Measurements from ENCODE around the gene CHL1. TPM values are rescaled to one million over a fixed set of nuclear protein-coding genes. Genes with fewer than 3 reads are reported as not detected.

CHL1 gene
- total RNA-seq, 1 experiment from 2014 or later = not detected

DNA sequence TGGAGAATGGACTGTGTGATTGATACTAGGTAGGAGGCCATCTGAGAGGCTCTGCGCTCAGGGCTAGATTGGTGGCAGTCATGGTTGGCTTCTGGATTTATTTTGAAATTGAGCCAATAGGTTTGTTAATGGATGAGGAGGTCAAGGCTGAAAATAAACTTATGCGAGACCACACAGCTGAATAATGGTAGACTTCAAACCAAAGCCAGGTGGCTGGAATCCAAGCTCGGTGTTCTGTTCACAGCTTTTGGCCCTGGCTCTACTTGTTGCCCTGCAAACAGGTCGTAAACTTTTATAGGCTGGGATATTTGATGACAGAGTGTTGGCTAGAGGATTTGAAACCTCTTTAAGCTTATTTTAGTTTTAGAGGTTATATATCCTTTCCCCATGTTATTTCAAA is 160.4 kb downstream of the CHL1 start:
- H3K79me2 ChIP-seq (ENCODE audit: low read depth) = no peaks in the 10 kb centered on the region
- H4K20me1 ChIP-seq (ENCODE audit: insufficient read depth) = no peaks in the 10 kb centered on the region
- POLR2A ChIA-PET (ENCODE audit: unreplicated experiment) = no interaction called here
- H3K4me2 ChIP-seq = no peak overlapping the region
- no peaks in the 10 kb centered on the region for H3K9me2 ChIP-seq (ENCODE audit: insufficient read depth)
- H3K9me3 ChIP-seq (ENCODE audit: insufficient read depth, low read depth) = no peaks in the 10 kb centered on the region
- TF ChIP-seq, protein P1, sequence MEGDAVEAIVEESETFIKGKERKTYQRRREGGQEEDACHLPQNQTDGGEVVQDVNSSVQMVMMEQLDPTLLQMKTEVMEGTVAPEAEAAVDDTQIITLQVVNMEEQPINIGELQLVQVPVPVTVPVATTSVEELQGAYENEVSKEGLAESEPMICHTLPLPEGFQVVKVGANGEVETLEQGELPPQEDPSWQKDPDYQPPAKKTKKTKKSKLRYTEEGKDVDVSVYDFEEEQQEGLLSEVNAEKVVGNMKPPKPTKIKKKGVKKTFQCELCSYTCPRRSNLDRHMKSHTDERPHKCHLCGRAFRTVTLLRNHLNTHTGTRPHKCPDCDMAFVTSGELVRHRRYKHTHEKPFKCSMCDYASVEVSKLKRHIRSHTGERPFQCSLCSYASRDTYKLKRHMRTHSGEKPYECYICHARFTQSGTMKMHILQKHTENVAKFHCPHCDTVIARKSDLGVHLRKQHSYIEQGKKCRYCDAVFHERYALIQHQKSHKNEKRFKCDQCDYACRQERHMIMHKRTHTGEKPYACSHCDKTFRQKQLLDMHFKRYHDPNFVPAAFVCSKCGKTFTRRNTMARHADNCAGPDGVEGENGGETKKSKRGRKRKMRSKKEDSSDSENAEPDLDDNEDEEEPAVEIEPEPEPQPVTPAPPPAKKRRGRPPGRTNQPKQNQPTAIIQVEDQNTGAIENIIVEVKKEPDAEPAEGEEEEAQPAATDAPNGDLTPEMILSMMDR (conservative IDR thresholded peaks at IDR 0.05) = no peak
- TF ChIP-seq EZH2 (IDR thresholded peaks at IDR 0.05; ENCODE audit: low read depth) = no peak
- intact Hi-C loops (cut with micrococcal nuclease; ENCODE audit: unreplicated experiment) = no loop called here
- DNase-seq = no peak
- no peak overlapping the region for H2AFZ ChIP-seq
- CTCF ChIA-PET = no interaction called here
- H3K36me3 ChIP-seq (ENCODE audit: low read depth) = no peaks in the 10 kb centered on the region
- H3K4me3 ChIP-seq = no peak overlapping the region
- no peaks in the 10 kb centered on the region for H3K27me3 ChIP-seq (ENCODE audit: insufficient read depth, low read depth)
- no peaks in the 10 kb centered on the region for H3K4me1 ChIP-seq (replicated peaks; ENCODE audit: insufficient read depth)
- no peaks in the 10 kb centered on the region for H3F3A ChIP-seq (ENCODE audit: insufficient read depth, low read depth)
- no TSS peak for BruUV-seq (replicated peaks)
- H3K27ac ChIP-seq = no peak overlapping the region

DNA sequence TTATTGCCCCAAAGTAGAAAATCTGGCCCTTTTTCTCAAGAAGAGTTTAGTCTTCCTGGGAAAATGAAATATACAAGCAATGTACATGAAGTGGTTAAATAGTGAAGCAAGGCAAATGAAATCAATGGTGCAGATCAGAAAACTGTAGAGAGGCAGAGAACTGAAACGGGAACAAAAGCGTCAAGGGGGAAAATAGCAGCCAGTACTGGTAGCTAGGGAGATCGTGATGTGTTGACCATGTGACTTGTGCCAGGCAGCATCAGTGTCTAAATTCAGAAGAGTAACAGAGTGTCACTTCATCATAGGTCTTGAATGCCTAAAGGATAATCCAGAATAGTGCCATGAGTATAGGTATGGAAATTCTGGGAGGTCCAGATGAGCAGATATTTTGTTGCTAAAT is 163.1 kb downstream of the CHL1 start:
- intact Hi-C loops (cut with micrococcal nuclease; ENCODE audit: unreplicated experiment) = no loop called here
- POLR2A ChIA-PET (ENCODE audit: unreplicated experiment) = no interaction called here
- DNase-seq = no peak

DNA sequence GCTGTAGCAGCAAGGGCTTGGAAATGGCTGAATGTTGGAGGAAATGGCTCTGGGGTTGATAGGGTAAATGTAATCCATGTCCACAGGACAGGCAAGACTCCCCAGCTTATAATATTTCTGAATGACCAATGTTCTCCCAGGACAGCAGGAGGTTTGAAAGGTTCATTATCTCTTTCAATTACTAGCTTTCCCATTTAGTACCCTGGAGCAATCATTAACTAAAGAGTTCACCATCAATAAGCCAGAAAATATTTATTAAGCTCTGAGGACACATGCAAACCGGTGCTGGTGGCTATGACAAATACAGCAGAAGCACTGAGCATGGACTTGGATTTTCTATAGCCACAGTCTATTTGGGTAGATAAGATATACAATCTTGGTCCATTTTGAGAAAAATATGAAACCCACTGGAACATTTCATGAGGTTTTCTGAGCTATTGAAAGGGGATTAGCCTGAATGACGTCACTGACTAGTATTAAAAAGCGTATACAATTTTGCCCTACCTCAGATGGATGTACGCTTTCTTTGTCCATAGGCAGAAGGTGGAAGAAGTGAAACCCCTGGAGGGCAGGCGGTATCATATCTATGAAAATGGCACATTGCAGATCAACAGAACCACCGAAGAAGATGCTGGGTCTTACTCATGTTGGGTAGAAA is 166.2 kb downstream of the CHL1 start:
- Histone ChIP-seq H3K4me2 (no peak overlapping the region), H3F3A (ENCODE audit: insufficient read depth, low read depth) (no peaks in the 10 kb centered on the region), H2AFZ (no peak overlapping the region), H3K9me2 (ENCODE audit: insufficient read depth) (no peaks in the 10 kb centered on the region), H4K20me1 (ENCODE audit: insufficient read depth) (no peaks in the 10 kb centered on the region), H3K36me3 (ENCODE audit: low read depth) (no peaks in the 10 kb centered on the region), H3K79me2 (ENCODE audit: low read depth) (no peaks in the 10 kb centered on the region), H3K27ac (no peak overlapping the region), H3K4me1 (replicated peaks; ENCODE audit: insufficient read depth) (no peaks in the 10 kb centered on the region), H3K27me3 (ENCODE audit: insufficient read depth, low read depth) (no peaks in the 10 kb centered on the region), H3K4me3 (no peak overlapping the region), H3K9me3 (ENCODE audit: insufficient read depth, low read depth) (no peaks in the 10 kb centered on the region)
- intact Hi-C loops (cut with micrococcal nuclease; ENCODE audit: unreplicated experiment) = no loop called here
- ChIA-PET POLR2A (ENCODE audit: unreplicated experiment) (no interaction called here), CTCF (no interaction called here)
- BruUV-seq (replicated peaks) = no TSS peak
- DNase-seq = no peak
- TF ChIP-seq, protein P1 (conservative IDR thresholded peaks at IDR 0.05) = no peak
- TF ChIP-seq EZH2 (IDR thresholded peaks at IDR 0.05; ENCODE audit: low read depth) = no peak

More for the DNA sequence above, 163.1 kb downstream of the CHL1 start:
- TF ChIP-seq, protein P1 (conservative IDR thresholded peaks at IDR 0.05) = no peak
- TF ChIP-seq EZH2 (IDR thresholded peaks at IDR 0.05; ENCODE audit: low read depth) = no peak
- Histone ChIP-seq H4K20me1 (ENCODE audit: insufficient read depth) (no peaks in the 10 kb centered on the region), H3K27ac (no peak overlapping the region), H2AFZ (no peak overlapping the region), H3K9me2 (ENCODE audit: insufficient read depth) (no peaks in the 10 kb centered on the region), H3K9me3 (ENCODE audit: insufficient read depth, low read depth) (no peaks in the 10 kb centered on the region), H3K27me3 (ENCODE audit: insufficient read depth, low read depth) (no peaks in the 10 kb centered on the region), H3K79me2 (ENCODE audit: low read depth) (no peaks in the 10 kb centered on the region), H3K36me3 (ENCODE audit: low read depth) (no peaks in the 10 kb centered on the region), H3K4me2 (no peak overlapping the region), H3F3A (ENCODE audit: insufficient read depth, low read depth) (no peaks in the 10 kb centered on the region), H3K4me3 (no peak overlapping the region), H3K4me1 (replicated peaks; ENCODE audit: insufficient read depth) (no peaks in the 10 kb centered on the region)
- CTCF ChIA-PET = no interaction called here
- no TSS peak for BruUV-seq (replicated peaks)
